Testis (tissue), 2 donors: ENCODE measurements around the gene ADAMTS20.

Experiments
- POLR2A ChIP-seq: fragments of 450-650 bp; IDR thresholded peaks from one replicate; pipeline ENCODE4 v1.6.1; 2017; ENCODE audit warnings: antibody characterized with exemption, mild to moderate bottlenecking, moderate library complexity
- TF ChIP-seq, protein P1 (sequence below), 3 experiments: fragments of 450-650 bp in 2 of 3; fragments of 200-600 bp in 1 of 3; sonication (generic) in 1 of 3; IDR thresholded peaks; one replicate each; pipeline ENCODE4 v1.5.1; 2016 to 2019; ENCODE audit warnings: antibody characterized with exemption in 3 of 3, mild to moderate bottlenecking in 2 of 3, moderate library complexity in 1 of 3

DNA sequence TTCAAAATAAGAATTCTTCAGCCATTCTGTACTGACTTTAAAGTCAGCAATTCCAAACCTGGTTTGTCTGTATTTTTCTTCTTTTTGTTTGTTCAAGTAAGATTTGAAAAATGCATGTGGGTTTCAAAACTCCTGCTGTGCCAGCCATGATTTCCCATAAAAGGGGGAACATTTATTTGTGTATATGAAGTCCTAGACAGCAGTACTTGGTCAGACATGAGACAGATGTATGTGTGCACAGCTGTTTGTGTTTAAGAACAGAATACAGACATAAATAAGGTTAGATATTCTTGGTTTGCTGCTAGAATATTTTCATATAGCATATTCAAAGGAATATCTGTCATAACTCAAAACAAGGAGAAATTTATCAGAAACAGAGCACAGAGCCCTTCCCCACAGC is 236.0 kb downstream of the ADAMTS20 start:
- TF ChIP-seq, protein P1, sequence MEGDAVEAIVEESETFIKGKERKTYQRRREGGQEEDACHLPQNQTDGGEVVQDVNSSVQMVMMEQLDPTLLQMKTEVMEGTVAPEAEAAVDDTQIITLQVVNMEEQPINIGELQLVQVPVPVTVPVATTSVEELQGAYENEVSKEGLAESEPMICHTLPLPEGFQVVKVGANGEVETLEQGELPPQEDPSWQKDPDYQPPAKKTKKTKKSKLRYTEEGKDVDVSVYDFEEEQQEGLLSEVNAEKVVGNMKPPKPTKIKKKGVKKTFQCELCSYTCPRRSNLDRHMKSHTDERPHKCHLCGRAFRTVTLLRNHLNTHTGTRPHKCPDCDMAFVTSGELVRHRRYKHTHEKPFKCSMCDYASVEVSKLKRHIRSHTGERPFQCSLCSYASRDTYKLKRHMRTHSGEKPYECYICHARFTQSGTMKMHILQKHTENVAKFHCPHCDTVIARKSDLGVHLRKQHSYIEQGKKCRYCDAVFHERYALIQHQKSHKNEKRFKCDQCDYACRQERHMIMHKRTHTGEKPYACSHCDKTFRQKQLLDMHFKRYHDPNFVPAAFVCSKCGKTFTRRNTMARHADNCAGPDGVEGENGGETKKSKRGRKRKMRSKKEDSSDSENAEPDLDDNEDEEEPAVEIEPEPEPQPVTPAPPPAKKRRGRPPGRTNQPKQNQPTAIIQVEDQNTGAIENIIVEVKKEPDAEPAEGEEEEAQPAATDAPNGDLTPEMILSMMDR (IDR thresholded peaks at IDR 0.05) = no peak
- TF ChIP-seq POLR2A = no peak
